HepG2 (cell line): ENCODE data around the gene WDR87. TPM values are rescaled to one million over a fixed set of nuclear protein-coding genes. Genes with fewer than 3 reads are reported as not detected.

Experiments used
- EP300 ChIP-seq, 3 experiments: sonication (generic) in 1 of 3; formaldehyde crosslinking in 1 of 3; IDR thresholded peaks; 2 replicates each; pipeline versions ENCODE4 v1.5.1 to v1.6.1; 2011 to 2020; ENCODE audit warnings: low read depth in 2 of 3, low read length in 2 of 3, borderline replicate concordance in 1 of 3, improper control_type of control experiment in 1 of 3, mild to moderate bottlenecking in 1 of 3, missing genetic modification reagents in 1 of 3, moderate library complexity in 1 of 3
- HNF4G ChIP-seq, 2 experiments: sonication (generic) in 1 of 2; formaldehyde crosslinking in 1 of 2; IDR thresholded peaks; 2 replicates each; pipeline versions ENCODE4 v1.4.0 to v1.6.1; 2011 to 2020; ENCODE audit warnings: borderline replicate concordance in 2 of 2, low read depth in 2 of 2, mild to moderate bottlenecking in 2 of 2, low read length in 1 of 2, missing genetic modification reagents in 1 of 2, moderate library complexity in 1 of 2
- KAT2B ChIP-seq: fragments of 150-350 bp; IDR thresholded peaks from 2 replicates; pipeline ENCODE4 v1.6.1; 2014; ENCODE audit warnings: low read depth, low read length, borderline replicate concordance
- MXD4 ChIP-seq: IDR thresholded peaks from 2 replicates; pipeline ENCODE4 v1.6.1; 2016; ENCODE audit warnings: mild to moderate bottlenecking, missing biosample characterization, missing genetic modification reagents
- PAXIP1 ChIP-seq: sonication (generic); formaldehyde crosslinking; conservative IDR thresholded peaks from 2 replicates; pipeline ENCODE4 v1.4.0; 2020; ENCODE audit warnings: mild to moderate bottlenecking, missing genetic modification reagents, moderate library complexity
- RFXANK ChIP-seq: IDR thresholded peaks from 2 replicates; pipeline ENCODE4 v1.6.1; 2016
- SMAD9 ChIP-seq: sonication (generic); formaldehyde crosslinking; IDR thresholded peaks from 2 replicates; pipeline ENCODE4 v1.5.1; 2020; ENCODE audit warnings: mild to moderate bottlenecking, missing genetic modification reagents
- ZNF557 ChIP-seq: sonication (generic); formaldehyde crosslinking; IDR thresholded peaks from 2 replicates; pipeline ENCODE4 v1.4.0; 2020; ENCODE audit warnings: missing genetic modification reagents
- ZNF644 ChIP-seq: IDR thresholded peaks from 2 replicates; pipeline ENCODE4 v1.6.1; 2016; ENCODE audit warnings: low read depth
- ZNF646 ChIP-seq: sonication (generic); formaldehyde crosslinking; IDR thresholded peaks from 2 replicates; pipeline ENCODE4 v1.9.0; 2021; ENCODE audit warnings: mild to moderate bottlenecking, missing genetic modification reagents
- ZNF841 ChIP-seq: sonication (generic); formaldehyde crosslinking; IDR thresholded peaks from 2 replicates; pipeline ENCODE4 v1.8.1; 2023; ENCODE audit warnings: missing genetic modification reagents, borderline replicate concordance
- polyA plus RNA-seq, 8 experiments: library from polyadenylated mRNA; depleted of rRNA in 3 of 8; stranded (reverse) in 7 of 8; unstranded in 1 of 8; fragments of >200 nt; fragmentation: Illumina TruSeq in 4 of 8; extraction: Trizol in 4 of 8; gene quantifications; 2 replicates each; pipeline versions ENCODE4 v1.2.1 to v1.2.3, GENCODE V29; 2011 to 2016; ENCODE audit warnings: low read depth in 4 of 8, missing spikeins in 1 of 8, mixed read lengths in 1 of 8; ENCODE audit not compliant: insufficient read depth in 1 of 8
- total RNA-seq, 5 experiments: library from RNA; depleted of rRNA; stranded (reverse); fragments of >200 nt; fragmentation: Illumina TruSeq; extraction: Trizol; gene quantifications; 2 replicates each; pipeline ENCODE4 v1.2.3, GENCODE V29; 2016; ENCODE audit warnings: low read depth in 1 of 5
- TF ChIP-seq, protein P1 (sequence below): sonication (generic); formaldehyde crosslinking; IDR thresholded peaks from 2 replicates; pipeline ENCODE4 v1.4.0; 2020; ENCODE audit warnings: missing genetic modification reagents, mild to moderate bottlenecking, borderline replicate concordance
- TF ChIP-seq, protein P2 (sequence below): sonication (generic); formaldehyde crosslinking; IDR thresholded peaks from 2 replicates; pipeline ENCODE4 v1.8.1; 2023; ENCODE audit warnings: mild to moderate bottlenecking, inconsistent platforms, moderate library complexity, missing genetic modification reagents, borderline replicate concordance
- TF ChIP-seq, protein P3 (sequence below): fragments of 450-650 bp; IDR thresholded peaks from 2 replicates; pipeline ENCODE4 v1.6.1; 2016

The WDR87 gene
- total and polyA plus RNA-seq, 2 of the 13 experiments (the other 11 are each of a cell fraction or from before 2014, with no cell fraction given) = not detected

DNA sequence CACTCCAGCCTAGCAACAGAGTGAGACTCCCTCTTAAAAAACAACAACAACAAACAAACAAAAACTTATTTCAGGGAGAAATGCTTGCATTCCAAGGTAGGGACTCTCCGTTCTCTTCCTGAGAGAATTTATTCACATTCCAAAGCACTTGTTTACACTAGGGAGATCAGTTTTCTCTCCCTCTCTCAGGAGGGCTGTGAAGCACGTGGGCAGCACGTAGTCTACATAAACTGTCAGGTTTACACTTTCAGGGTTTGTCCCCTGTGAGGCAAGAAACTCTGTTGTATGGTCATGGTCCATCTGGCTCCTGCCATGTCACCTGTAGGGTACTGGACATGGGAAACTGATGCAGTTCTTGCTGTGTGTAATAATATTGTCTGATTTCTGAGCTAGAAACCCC lies 31.6 kb downstream of the WDR87 start (continued):
- TF ChIP-seq EP300 (IDR thresholded peaks at IDR 0.05; ENCODE audit: low read depth in 2 of 2, low read length in 2 of 2) (no peak; a peak in 1 of 4 replicates), EP300 (CRISPR knock-in tag; IDR thresholded peaks at IDR 0.05; ENCODE audit: borderline replicate concordance) (peak; percentile 52; the same call in 1 of the 2 replicates), ZNF557 (no peak), PAXIP1 (CRISPR knock-in tag) (0 out of 2 replicates have a peak, but pooled peaks have one; percentile 31), ZNF841 (CRISPR knock-in tag) (no peak), SMAD9 (CRISPR knock-in tag) (no peak), MXD4 (no peak), KAT2B (no peak), ZNF646 (CRISPR knock-in tag) (no peak), RFXANK (CRISPR knock-in tag) (no peak), ZNF644 (CRISPR knock-in tag) (peak; percentile 81), HNF4G (IDR thresholded peaks at IDR 0.05; ENCODE audit: borderline replicate concordance, low read depth, low read length) (no peak), HNF4G (CRISPR knock-in tag; IDR thresholded peaks at IDR 0.05; ENCODE audit: borderline replicate concordance, low read depth) (no peak)
- TF ChIP-seq, protein P1, sequence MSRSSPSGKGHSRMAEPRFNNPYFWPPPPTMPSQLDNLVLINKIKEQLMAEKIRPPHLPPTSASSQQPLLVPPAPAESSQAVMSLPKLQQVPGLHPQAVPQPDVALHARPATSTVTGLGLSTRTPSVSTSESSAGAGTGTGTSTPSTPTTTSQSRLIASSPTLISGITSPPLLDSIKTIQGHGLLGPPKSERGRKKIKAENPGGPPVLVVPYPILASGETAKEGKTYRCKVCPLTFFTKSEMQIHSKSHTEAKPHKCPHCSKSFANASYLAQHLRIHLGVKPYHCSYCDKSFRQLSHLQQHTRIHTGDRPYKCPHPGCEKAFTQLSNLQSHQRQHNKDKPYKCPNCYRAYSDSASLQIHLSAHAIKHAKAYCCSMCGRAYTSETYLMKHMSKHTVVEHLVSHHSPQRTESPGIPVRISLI = no peak
- TF ChIP-seq, protein P2, sequence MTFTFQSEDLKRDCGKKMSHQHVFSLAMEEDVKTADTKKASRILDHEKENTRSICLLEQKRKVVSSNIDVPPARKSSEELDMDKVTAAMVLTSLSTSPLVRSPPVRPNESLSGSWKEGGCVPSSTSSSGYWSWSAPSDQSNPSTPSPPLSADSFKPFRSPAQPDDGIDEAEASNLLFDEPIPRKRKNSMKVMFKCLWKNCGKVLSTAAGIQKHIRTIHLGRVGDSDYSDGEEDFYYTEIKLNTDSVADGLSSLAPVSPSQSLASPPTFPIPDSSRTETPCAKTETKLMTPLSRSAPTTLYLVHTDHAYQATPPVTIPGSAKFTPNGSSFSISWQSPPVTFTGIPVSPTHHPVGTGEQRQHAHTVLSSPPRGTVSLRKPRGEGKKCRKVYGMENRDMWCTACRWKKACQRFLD = no peak
- TF ChIP-seq, protein P3, sequence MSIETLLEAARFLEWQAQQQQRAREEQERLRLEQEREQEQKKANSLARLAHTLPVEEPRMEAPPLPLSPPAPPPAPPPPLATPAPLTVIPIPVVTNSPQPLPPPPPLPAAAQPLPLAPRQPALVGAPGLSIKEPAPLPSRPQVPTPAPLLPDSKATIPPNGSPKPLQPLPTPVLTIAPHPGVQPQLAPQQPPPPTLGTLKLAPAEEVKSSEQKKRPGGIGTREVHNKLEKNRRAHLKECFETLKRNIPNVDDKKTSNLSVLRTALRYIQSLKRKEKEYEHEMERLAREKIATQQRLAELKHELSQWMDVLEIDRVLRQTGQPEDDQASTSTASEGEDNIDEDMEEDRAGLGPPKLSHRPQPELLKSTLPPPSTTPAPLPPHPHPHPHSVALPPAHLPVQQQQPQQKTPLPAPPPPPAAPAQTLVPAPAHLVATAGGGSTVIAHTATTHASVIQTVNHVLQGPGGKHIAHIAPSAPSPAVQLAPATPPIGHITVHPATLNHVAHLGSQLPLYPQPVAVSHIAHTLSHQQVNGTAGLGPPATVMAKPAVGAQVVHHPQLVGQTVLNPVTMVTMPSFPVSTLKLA = peak; percentile 40; the same call in 1 of the 2 replicates
